Upper lobe of right lung (tissue), 1 donor: ENCODE results near the gene DAAM1. TPM values are rescaled to one million over a fixed set of nuclear protein-coding genes. Genes with fewer than 3 reads are reported as not detected.

Experiments used
- ATAC-seq: fragments of 200-7000 bp; cut with Tn5 transposase; one replicate; pipeline ENCODE4 v1.9.1; 2020; ENCODE audit warnings: mild to moderate bottlenecking, moderate library complexity
- DNase-seq: peaks from one replicate; pipeline ENCODE4 v3.0.0-alpha.2; 2020
- H3K27ac ChIP-seq: fragments of 200-600 bp; one replicate; pipeline ENCODE4 v1.8.0; 2022
- H3K27me3 ChIP-seq: fragments of 200-600 bp; one replicate; pipeline ENCODE4 v1.8.0; 2022; ENCODE audit warnings: mild to moderate bottlenecking
- H3K36me3 ChIP-seq: fragments of 200-600 bp; one replicate; pipeline ENCODE4 v1.8.0; 2022
- H3K4me1 ChIP-seq: fragments of 200-600 bp; one replicate; pipeline ENCODE4 v1.8.0; 2022
- H3K4me3 ChIP-seq: fragments of 200-600 bp; one replicate; pipeline ENCODE4 v1.8.0; 2022; ENCODE audit warnings: mild to moderate bottlenecking
- H3K9me3 ChIP-seq: fragments of 200-600 bp; one replicate; pipeline ENCODE4 v1.8.0; 2022
- CTCF ChIP-seq: fragments of 200-600 bp; IDR thresholded peaks from one replicate; pipeline ENCODE4 v1.8.0; 2022; ENCODE audit warnings: antibody characterized with exemption
- intact Hi-C: fragments of 100-400 bp; cut with DNase I; formaldehyde crosslinking; loops from one replicate; pipeline ENCODE4 v1.11.0; 2022
- total RNA-seq: library from RNA; stranded (reverse); fragmentation: NEBNext Ultra II Directional; extraction: Animal tissue kit (Norgen Biotek cat#: 25700); gene quantifications from one replicate; pipeline ENCODE4 v1.2.1, GENCODE V29; 2021
- donor health status: DM: no; HTN: yes; CAD: no; lungs with severe emphysema.

DAAM1 gene
- total RNA-seq, 1 donor from 2014 or later: 51.2 TPM

- Histone ChIP-seq H3K27me3 (no peaks in the 10 kb centered on the region), H3K4me3 (no peak overlapping the region), H3K27ac (no peak overlapping the region), H3K4me1 (peaks cover 5% of the 10 kb centered on the region), H3K36me3 (no peaks in the 10 kb centered on the region), H3K9me3 (no peaks in the 10 kb centered on the region)
- intact Hi-C loops: loop anchor here (10.0 kb wide), 1 partner anchor 48 kb away; no protein-coding TSS in a partner anchor
- ATAC-seq (no peak), DNase-seq (no peak)
- TF ChIP-seq CTCF: no peak
Observed at GRCh38 chr14:59182641-59183040, 5.8 kb upstream of the DAAM1 start.

GRCh38 chr14:59183150-59183549 is 5.3 kb upstream of the DAAM1 start:
- intact Hi-C loops: loop anchor here (10.0 kb wide), 1 partner anchor 48 kb away; no protein-coding TSS in a partner anchor
- DNase-seq (no peak), ATAC-seq (no peak)
- H3K36me3 ChIP-seq: no peaks in the 10 kb centered on the region
- no peaks in the 10 kb centered on the region for H3K9me3 ChIP-seq
- no peak overlapping the region for H3K27ac ChIP-seq
- H3K27me3 ChIP-seq: no peaks in the 10 kb centered on the region
- peaks cover 5% of the 10 kb centered on the region for H3K4me1 ChIP-seq
- H3K4me3 ChIP-seq: no peak overlapping the region
- no peak for TF ChIP-seq CTCF

- no peaks in the 10 kb centered on the region for H3K36me3 ChIP-seq
- ATAC-seq (no peak), DNase-seq (no peak)
- no peak overlapping the region for H3K4me3 ChIP-seq
- no peaks in the 10 kb centered on the region for H3K27me3 ChIP-seq
- no peak overlapping the region for H3K27ac ChIP-seq
- no peaks in the 10 kb centered on the region for H3K9me3 ChIP-seq
- TF ChIP-seq CTCF: no peak
- H3K4me1 ChIP-seq: peaks cover 5% of the 10 kb centered on the region
- intact Hi-C loops: loop anchor here (10.0 kb wide), 1 partner anchor 50 kb away; no protein-coding TSS in a partner anchor
Observed at GRCh38 chr14:59184396-59184795, 4.1 kb upstream of the DAAM1 start.

- TF ChIP-seq CTCF: no peak
- no peaks in the 10 kb centered on the region for H3K36me3 ChIP-seq
- peaks cover 13% of the 10 kb centered on the region for H3K4me1 ChIP-seq
- H3K4me3 ChIP-seq: no peak overlapping the region
- intact Hi-C loops: loop anchor here (10.0 kb wide), 1 partner anchor 51 kb away; no protein-coding TSS in a partner anchor
- no peaks in the 10 kb centered on the region for H3K27me3 ChIP-seq
- DNase-seq (no peak), ATAC-seq (no peak)
- no peak overlapping the region for H3K27ac ChIP-seq
- no peaks in the 10 kb centered on the region for H3K9me3 ChIP-seq
Observed at GRCh38 chr14:59185676-59186075, 2.8 kb upstream of the DAAM1 start.

- H3K4me1 ChIP-seq: peaks cover 18% of the 10 kb centered on the region
- ATAC-seq (no peak), DNase-seq (no peak)
- no peaks in the 10 kb centered on the region for H3K27me3 ChIP-seq
- no peak for TF ChIP-seq CTCF
- intact Hi-C loops: loop anchor here (10.0 kb wide), 1 partner anchor 52 kb away; no protein-coding TSS in a partner anchor
- H3K27ac ChIP-seq: no peak overlapping the region
- H3K9me3 ChIP-seq: no peaks in the 10 kb centered on the region
- H3K36me3 ChIP-seq: no peaks in the 10 kb centered on the region
- no peak overlapping the region for H3K4me3 ChIP-seq
Observed at GRCh38 chr14:59186306-59186705, 2.2 kb upstream of the DAAM1 start.

- TF ChIP-seq CTCF: no peak
- no peak for DNase-seq
- Histone ChIP-seq H3K4me1 (peaks cover 18% of the 10 kb centered on the region), H3K27me3 (no peaks in the 10 kb centered on the region), H3K36me3 (no peaks in the 10 kb centered on the region), H3K9me3 (no peaks in the 10 kb centered on the region), H3K27ac (no peak overlapping the region), H3K4me3 (peak overlapping the region; percentile 87)
- intact Hi-C loops: loop anchor here (10.0 kb wide), 1 partner anchor 52 kb away; no protein-coding TSS in a partner anchor
- ATAC-seq: no peak
Observed at GRCh38 chr14:59187118-59187517, 1.3 kb upstream of the DAAM1 start.
